Karpas-422 (cell line): Measurements from ENCODE around the gene LILRA6. TPM values are rescaled to one million over a fixed set of nuclear protein-coding genes. Genes with fewer than 3 reads are reported as not detected.

Experiments used
- DNase-seq: peaks from one replicate; pipeline ENCODE4 v3.0.0-alpha.2; 2015
- H2AFZ ChIP-seq: fragments of 200-600 bp; sonication (generic); 2 replicates; pipeline ENCODE4 v1.6.1; 2014; ENCODE audit warnings: antibody characterized with exemption, low read length, mixed read lengths
- H3K27ac ChIP-seq: fragments of 200-600 bp; sonication (generic); 2 replicates; pipeline ENCODE4 v1.5.1; 2014; ENCODE audit warnings: mild to moderate bottlenecking, low read length, moderate library complexity
- H3K27me3 ChIP-seq: fragments of 200-600 bp; sonication (generic); 2 replicates; pipeline ENCODE4 v1.6.1; 2014; ENCODE audit warnings: low read length, mixed read lengths
- H3K36me3 ChIP-seq: fragments of 200-600 bp; sonication (generic); 2 replicates; pipeline ENCODE4 v1.6.1; 2014; ENCODE audit warnings: low read length, mixed read lengths; ENCODE audit not compliant: insufficient read depth
- H3K4me1 ChIP-seq: fragments of 200-600 bp; sonication (generic); 2 replicates; pipeline ENCODE4 v1.6.1; 2014; ENCODE audit warnings: mild to moderate bottlenecking, low read length, mixed read lengths
- H3K4me2 ChIP-seq: fragments of 200-600 bp; sonication (generic); 2 replicates; pipeline ENCODE4 v1.6.1; 2014; ENCODE audit warnings: low read length, low read depth, mild to moderate bottlenecking; ENCODE audit not compliant: poor library complexity, severe bottlenecking
- H3K4me3 ChIP-seq: fragments of 200-600 bp; sonication (generic); 2 replicates; pipeline ENCODE4 v1.5.1; 2014; ENCODE audit warnings: mild to moderate bottlenecking, antibody characterized with exemption, low read length, mixed read lengths
- H3K79me2 ChIP-seq: fragments of 200-600 bp; sonication (generic); 2 replicates; pipeline ENCODE4 v1.6.1; 2014; ENCODE audit warnings: mild to moderate bottlenecking, low read length, mixed read lengths
- H3K9ac ChIP-seq: fragments of 200-600 bp; sonication (generic); 2 replicates; pipeline ENCODE4 v1.6.0; 2014; ENCODE audit warnings: low read length
- H3K9me2 ChIP-seq: fragments of 200-600 bp; sonication (generic), shearing (Covaris generic); replicated peaks from 2 replicates; pipeline ENCODE4 v1.6.0; 2014; ENCODE audit warnings: mild to moderate bottlenecking, low read length, moderate library complexity; ENCODE audit not compliant: insufficient read depth
- H3K9me3 ChIP-seq: fragments of 300-700, 200-600 bp; sonication (generic); 2 replicates; pipeline ENCODE4 v1.6.1; 2014; ENCODE audit warnings: low read length, mixed read lengths
- H4K20me1 ChIP-seq: fragments of 200-600 bp; sonication (generic); 2 replicates; pipeline ENCODE4 v1.6.1; 2014; ENCODE audit warnings: mild to moderate bottlenecking, antibody characterized with exemption, low read length, low read depth; ENCODE audit not compliant: insufficient read depth
- total RNA-seq: library from RNA; depleted of rRNA; stranded (reverse); fragments of >200 nt; shearing (Covaris generic); gene quantifications from 2 replicates; pipeline ENCODE4 v1.2.3, GENCODE V29; 2014; ENCODE audit warnings: low replicate concordance

LILRA6 gene
- total RNA-seq, 1 experiment from 2014 or later: not detected

GRCh38 chr19:54206030-54206830, 36.4 kb downstream of the LILRA6 start:
- Histone ChIP-seq H3K27me3 (no peaks in the 10 kb centered on the region), H3K4me3 (no peak overlapping the region), H3K9ac (no peak overlapping the region), H3K79me2 (peaks cover 44% of the 10 kb centered on the region), H3K4me2 (no peak overlapping the region), H2AFZ (no peak overlapping the region), H3K27ac (no peak overlapping the region), H3K9me2 (no peaks in the 10 kb centered on the region), H3K36me3 (peaks cover 62% of the 10 kb centered on the region), H3K4me1 (peaks cover 18% of the 10 kb centered on the region), H3K9me3 (no peaks in the 10 kb centered on the region), H4K20me1 (peaks cover 75% of the 10 kb centered on the region)
- DNase-seq: peak; percentile 39

- Histone ChIP-seq H3K27ac (no peak overlapping the region), H3K9me3 (no peaks in the 10 kb centered on the region), H3K9me2 (no peaks in the 10 kb centered on the region), H3K4me1 (peaks cover 21% of the 10 kb centered on the region), H3K4me2 (no peak overlapping the region), H3K27me3 (no peaks in the 10 kb centered on the region), H3K9ac (no peak overlapping the region), H2AFZ (no peak overlapping the region), H3K79me2 (peaks cover 47% of the 10 kb centered on the region), H3K4me3 (no peak overlapping the region), H4K20me1 (peaks cover 77% of the 10 kb centered on the region), H3K36me3 (peaks cover 65% of the 10 kb centered on the region)
- no peak for DNase-seq
These were observed 37.7 kb downstream of the LILRA6 start for GRCh38 chr19:54204767-54205468.

- H3K36me3 ChIP-seq: peaks cover 65% of the 10 kb centered on the region
- H4K20me1 ChIP-seq: peaks cover 66% of the 10 kb centered on the region
- no peak overlapping the region for H3K27ac ChIP-seq
- no peak overlapping the region for H2AFZ ChIP-seq
- no peaks in the 10 kb centered on the region for H3K27me3 ChIP-seq
- peak overlapping the region; percentile 71; the same call in 1 of the 2 replicates for H3K9ac ChIP-seq
- H3K9me3 ChIP-seq: no peaks in the 10 kb centered on the region
- peak overlapping the region; percentile 90 for H3K4me2 ChIP-seq
- peaks cover 29% of the 10 kb centered on the region for H3K4me1 ChIP-seq
- H3K4me3 ChIP-seq: no peak overlapping the region
- peaks cover 47% of the 10 kb centered on the region for H3K79me2 ChIP-seq
- no peaks in the 10 kb centered on the region for H3K9me2 ChIP-seq
- DNase-seq: no peak
These were observed 39.4 kb downstream of the LILRA6 start for GRCh38 chr19:54203151-54203611.

GRCh38 chr19:54201980-54202379, 40.6 kb downstream of the LILRA6 start:
- Histone ChIP-seq H4K20me1 (peaks cover 58% of the 10 kb centered on the region), H3K27me3 (no peaks in the 10 kb centered on the region), H3K4me2 (peak overlapping the region; percentile 90), H3K4me1 (peaks cover 29% of the 10 kb centered on the region), H3K4me3 (peak overlapping the region; percentile 85), H3K27ac (peak overlapping the region; percentile 69; the same call in 1 of the 2 replicates), H3K9me2 (no peaks in the 10 kb centered on the region), H2AFZ (no peak overlapping the region), H3K36me3 (peaks cover 57% of the 10 kb centered on the region), H3K9me3 (no peaks in the 10 kb centered on the region), H3K79me2 (peaks cover 47% of the 10 kb centered on the region), H3K9ac (peak overlapping the region; percentile 71)
- DNase-seq: peak; percentile 42

- Histone ChIP-seq H2AFZ (no peak overlapping the region), H3K27ac (peak overlapping the region; percentile 69), H3K4me1 (peaks cover 29% of the 10 kb centered on the region), H3K36me3 (peaks cover 51% of the 10 kb centered on the region), H3K9me2 (no peaks in the 10 kb centered on the region), H3K27me3 (no peaks in the 10 kb centered on the region), H4K20me1 (peaks cover 52% of the 10 kb centered on the region), H3K4me3 (peak overlapping the region; percentile 85), H3K79me2 (peaks cover 47% of the 10 kb centered on the region), H3K4me2 (peak overlapping the region; percentile 90), H3K9me3 (no peaks in the 10 kb centered on the region), H3K9ac (peak overlapping the region; percentile 71)
- no peak for DNase-seq
These were observed 41.4 kb downstream of the LILRA6 start for GRCh38 chr19:54201172-54201701.

GRCh38 chr19:54199401-54199800, 43.2 kb downstream of the LILRA6 start:
- Histone ChIP-seq H3K79me2 (peaks cover 35% of the 10 kb centered on the region), H3K9me3 (no peaks in the 10 kb centered on the region), H4K20me1 (peaks cover 34% of the 10 kb centered on the region), H3K4me1 (peaks cover 29% of the 10 kb centered on the region), H3K9ac (peak overlapping the region; percentile 71; the same call in 1 of the 2 replicates), H3K36me3 (peaks cover 34% of the 10 kb centered on the region), H2AFZ (no peak overlapping the region), H3K27me3 (no peaks in the 10 kb centered on the region), H3K4me3 (peak overlapping the region; percentile 85; the same call in 1 of the 2 replicates), H3K9me2 (no peaks in the 10 kb centered on the region), H3K4me2 (peak overlapping the region; percentile 90), H3K27ac (no peak overlapping the region)
- DNase-seq: no peak

GRCh38 chr19:54197121-54197520, 45.5 kb downstream of the LILRA6 start:
- DNase-seq: no peak
- Histone ChIP-seq H2AFZ (no peak overlapping the region), H4K20me1 (peaks cover 11% of the 10 kb centered on the region), H3K4me3 (no peak overlapping the region), H3K4me2 (no peak overlapping the region), H3K4me1 (peaks cover 29% of the 10 kb centered on the region), H3K9me3 (no peaks in the 10 kb centered on the region), H3K9ac (no peak overlapping the region), H3K27me3 (no peaks in the 10 kb centered on the region), H3K79me2 (peaks cover 29% of the 10 kb centered on the region), H3K36me3 (peaks cover 24% of the 10 kb centered on the region), H3K27ac (no peak overlapping the region), H3K9me2 (no peaks in the 10 kb centered on the region)

- Histone ChIP-seq H4K20me1 (peaks cover 5% of the 10 kb centered on the region), H3K9me3 (no peaks in the 10 kb centered on the region), H3K27me3 (no peaks in the 10 kb centered on the region), H3K4me2 (no peak overlapping the region), H3K4me3 (no peak overlapping the region), H3K9me2 (no peaks in the 10 kb centered on the region), H3K79me2 (peaks cover 29% of the 10 kb centered on the region), H3K27ac (no peak overlapping the region), H3K9ac (no peak overlapping the region), H3K36me3 (peaks cover 18% of the 10 kb centered on the region), H2AFZ (no peak overlapping the region), H3K4me1 (peaks cover 27% of the 10 kb centered on the region)
- DNase-seq: no peak
These were observed 46.1 kb downstream of the LILRA6 start for GRCh38 chr19:54196536-54196935.
